GM12891 (cell line): Measurements from ENCODE around the gene SIK2.

Experiments
- PAX5 ChIP-seq: IDR thresholded peaks from 2 replicates; pipeline ENCODE4 v1.6.1; 2011; ENCODE audit warnings: low read length, moderate library complexity, mild to moderate bottlenecking; ENCODE audit not compliant: insufficient read depth, severe bottlenecking
- POLR2A ChIP-seq: IDR thresholded peaks from 2 replicates; pipeline ENCODE4 v1.6.1; 2011; ENCODE audit warnings: low read depth, low read length, control low read depth
- POLR2AphosphoS5 ChIP-seq: IDR thresholded peaks from 2 replicates; pipeline ENCODE4 v1.6.1; 2011; ENCODE audit warnings: low read depth, low read length, control low read depth

DNA sequence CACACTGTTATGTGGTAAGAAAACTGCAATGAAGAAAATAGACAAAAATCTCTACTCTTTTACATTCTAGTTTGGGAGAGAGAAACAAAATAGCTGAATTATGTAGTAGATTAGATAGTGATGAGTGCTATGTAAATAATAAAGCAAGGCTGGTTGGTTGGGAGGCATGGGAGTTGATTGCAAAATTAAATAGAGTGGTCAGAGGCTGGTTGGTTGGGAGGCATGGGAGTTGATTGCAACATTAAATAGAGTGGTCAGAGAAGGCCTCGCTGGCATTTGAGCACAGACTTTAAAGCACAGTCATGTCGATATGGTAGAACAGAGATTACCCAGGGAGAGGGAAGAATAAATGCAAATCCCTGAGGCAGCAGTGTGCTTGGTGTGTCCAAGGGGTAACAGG, 22.4 kb downstream of the SIK2 start:
- TF ChIP-seq POLR2A (no peak), PAX5 (no peak), POLR2AphosphoS5 (no peak)
